ENCODE data around the gene PRKRA.

- TF ChIP-seq REST (IDR thresholded peaks at IDR 0.05; ENCODE audit: insufficient read depth in 1 of 2, low read depth in 2 of 2, low read length in 2 of 2) (no peak), SIN3A (IDR thresholded peaks at IDR 0.05; ENCODE audit: borderline replicate concordance, insufficient read depth, low read length) (no peak), TAF1 (IDR thresholded peaks at IDR 0.05; ENCODE audit: borderline replicate concordance, insufficient read depth, low read length) (no peak), POLR2AphosphoS5 (IDR thresholded peaks at IDR 0.05; ENCODE audit: low read depth, low read length) (no peak)
Observed at GRCh38 chr2:178395295-178395694, 55.7 kb downstream of the PRKRA start.
